HEK293 (cell line): ENCODE measurements around the gene PRAC1.

Experiments used
- SALL2 ChIP-seq: fragments of 450-650 bp; formaldehyde crosslinking; IDR thresholded peaks from 2 replicates; pipeline ENCODE4 v1.5.0; 2017; ENCODE audit warnings: missing biosample characterization, mild to moderate bottlenecking, missing genetic modification characterization, borderline replicate concordance
- YY1 ChIP-seq: fragments of 450-650 bp; formaldehyde crosslinking; IDR thresholded peaks from 2 replicates; pipeline ENCODE4 v1.5.1; 2018; ENCODE audit warnings: missing biosample characterization, missing genetic modification characterization
- ZFP69B ChIP-seq: fragments of 450-650 bp; formaldehyde crosslinking; IDR thresholded peaks from 2 replicates; pipeline ENCODE4 v1.5.1; 2016; ENCODE audit warnings: missing biosample characterization, missing genetic modification characterization
- ZNF157 ChIP-seq: fragments of 450-650 bp; formaldehyde crosslinking; IDR thresholded peaks from 2 replicates; pipeline ENCODE4 v1.5.1; 2016; ENCODE audit warnings: missing biosample characterization, missing genetic modification characterization
- ZNF24 ChIP-seq: fragments of 450-650 bp; formaldehyde crosslinking; IDR thresholded peaks from 2 replicates; pipeline ENCODE4 v1.5.1; 2016; ENCODE audit warnings: missing biosample characterization, missing genetic modification characterization
- ZNF274 ChIP-seq, 2 experiments: fragments of 200-500 bp in 1 of 2; fragments of 450-650 bp in 1 of 2; sonication (Bioruptor generic) in 1 of 2; formaldehyde crosslinking in 1 of 2; IDR thresholded peaks; 2 replicates each; pipeline versions ENCODE4 v1.5.1 to v1.6.1; 2014 to 2016; ENCODE audit warnings: borderline replicate concordance in 1 of 2, inconsistent platforms in 1 of 2, low read length in 1 of 2, missing biosample characterization in 1 of 2, missing genetic modification characterization in 1 of 2
- ZNF670 ChIP-seq: fragments of 450-650 bp; formaldehyde crosslinking; IDR thresholded peaks from 2 replicates; pipeline ENCODE4 v1.5.1; 2016; ENCODE audit warnings: missing biosample characterization, missing genetic modification characterization, low read depth
- ZXDB ChIP-seq: fragments of 450-650 bp; formaldehyde crosslinking; IDR thresholded peaks from 2 replicates; pipeline ENCODE4 v1.5.1; 2016; ENCODE audit warnings: missing biosample characterization, missing genetic modification characterization
- TF ChIP-seq, protein P1 (sequence below): fragments of 450-650 bp; formaldehyde crosslinking; IDR thresholded peaks from 2 replicates; pipeline ENCODE4 v1.5.1; 2016; ENCODE audit warnings: missing biosample characterization, missing genetic modification characterization
- TF ChIP-seq, protein P2 (sequence below): fragments of 450-650 bp; formaldehyde crosslinking; IDR thresholded peaks from 2 replicates; pipeline ENCODE4 v1.5.1; 2016; ENCODE audit warnings: missing biosample characterization, missing genetic modification characterization, borderline replicate concordance

DNA sequence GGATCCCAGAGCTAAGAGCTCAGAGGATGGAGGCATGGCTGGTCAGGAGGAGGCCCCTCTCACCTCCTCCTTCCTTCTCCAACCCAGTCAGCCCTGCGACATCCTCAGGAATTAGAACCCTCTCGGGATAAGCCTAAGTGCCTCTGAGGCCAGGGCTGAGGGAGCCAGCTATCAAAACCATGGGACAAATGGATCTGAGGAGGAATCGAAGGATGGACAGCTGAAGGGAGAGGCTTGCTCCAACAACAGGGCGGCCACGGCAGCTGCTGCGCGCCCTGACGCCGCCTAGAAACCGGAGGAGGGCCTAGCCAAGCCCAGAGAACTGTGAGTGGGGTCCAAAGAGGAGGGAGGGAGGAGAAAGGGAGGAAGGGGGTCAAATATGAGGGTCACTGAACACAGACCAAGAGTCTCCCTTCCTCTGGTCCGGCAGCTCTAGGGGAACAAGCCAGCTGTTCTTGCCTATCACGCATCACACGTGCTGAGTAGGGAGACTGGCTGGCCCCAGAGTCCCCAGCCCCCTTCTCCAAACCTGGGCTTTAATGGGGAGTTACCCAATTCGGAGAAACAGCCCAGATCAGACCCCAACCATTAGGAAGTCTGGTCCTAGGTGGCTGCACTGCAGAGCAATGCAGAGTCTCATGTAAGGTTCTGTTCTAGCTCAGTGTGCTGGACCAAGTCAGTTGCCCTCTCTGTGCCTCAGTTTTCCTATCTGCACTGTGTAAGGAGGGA, 12.2 kb upstream of the PRAC1 start:
- TF ChIP-seq, protein P1, sequence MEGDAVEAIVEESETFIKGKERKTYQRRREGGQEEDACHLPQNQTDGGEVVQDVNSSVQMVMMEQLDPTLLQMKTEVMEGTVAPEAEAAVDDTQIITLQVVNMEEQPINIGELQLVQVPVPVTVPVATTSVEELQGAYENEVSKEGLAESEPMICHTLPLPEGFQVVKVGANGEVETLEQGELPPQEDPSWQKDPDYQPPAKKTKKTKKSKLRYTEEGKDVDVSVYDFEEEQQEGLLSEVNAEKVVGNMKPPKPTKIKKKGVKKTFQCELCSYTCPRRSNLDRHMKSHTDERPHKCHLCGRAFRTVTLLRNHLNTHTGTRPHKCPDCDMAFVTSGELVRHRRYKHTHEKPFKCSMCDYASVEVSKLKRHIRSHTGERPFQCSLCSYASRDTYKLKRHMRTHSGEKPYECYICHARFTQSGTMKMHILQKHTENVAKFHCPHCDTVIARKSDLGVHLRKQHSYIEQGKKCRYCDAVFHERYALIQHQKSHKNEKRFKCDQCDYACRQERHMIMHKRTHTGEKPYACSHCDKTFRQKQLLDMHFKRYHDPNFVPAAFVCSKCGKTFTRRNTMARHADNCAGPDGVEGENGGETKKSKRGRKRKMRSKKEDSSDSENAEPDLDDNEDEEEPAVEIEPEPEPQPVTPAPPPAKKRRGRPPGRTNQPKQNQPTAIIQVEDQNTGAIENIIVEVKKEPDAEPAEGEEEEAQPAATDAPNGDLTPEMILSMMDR (tag by site-specific recombination) = no peak
- no peak for TF ChIP-seq ZFP69B
- TF ChIP-seq, protein P2, sequence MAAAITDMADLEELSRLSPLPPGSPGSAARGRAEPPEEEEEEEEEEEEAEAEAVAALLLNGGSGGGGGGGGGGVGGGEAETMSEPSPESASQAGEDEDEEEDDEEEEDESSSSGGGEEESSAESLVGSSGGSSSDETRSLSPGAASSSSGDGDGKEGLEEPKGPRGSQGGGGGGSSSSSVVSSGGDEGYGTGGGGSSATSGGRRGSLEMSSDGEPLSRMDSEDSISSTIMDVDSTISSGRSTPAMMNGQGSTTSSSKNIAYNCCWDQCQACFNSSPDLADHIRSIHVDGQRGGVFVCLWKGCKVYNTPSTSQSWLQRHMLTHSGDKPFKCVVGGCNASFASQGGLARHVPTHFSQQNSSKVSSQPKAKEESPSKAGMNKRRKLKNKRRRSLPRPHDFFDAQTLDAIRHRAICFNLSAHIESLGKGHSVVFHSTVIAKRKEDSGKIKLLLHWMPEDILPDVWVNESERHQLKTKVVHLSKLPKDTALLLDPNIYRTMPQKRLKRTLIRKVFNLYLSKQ (tag by site-specific recombination) = no peak
- TF ChIP-seq YY1 (tag by site-specific recombination) = no peak
- no peak for TF ChIP-seq ZNF24
- TF ChIP-seq ZNF157 (tag by site-specific recombination) = no peak
- TF ChIP-seq ZXDB (tag by site-specific recombination) = no peak
- TF ChIP-seq SALL2 (tag by site-specific recombination) = no peak
- no peak for TF ChIP-seq ZNF670 (tag by site-specific recombination)
- no peak for TF ChIP-seq ZNF274 (IDR thresholded peaks at IDR 0.05; ENCODE audit: low read length)
- no peak for TF ChIP-seq ZNF274 (tag by site-specific recombination; IDR thresholded peaks at IDR 0.05; ENCODE audit: borderline replicate concordance)
